Activated CD8-positive, alpha-beta T cell treated with anti-CD3 and anti-CD28 coated beads for 36 hours (primary cell): ENCODE measurements around the gene MUC22. TPM values are rescaled to one million over a fixed set of nuclear protein-coding genes. Genes with fewer than 3 reads are reported as not detected.

Experiments
- ATAC-seq: fragments of 200-7000 bp; cut with Tn5 transposase; one replicate; pipeline ENCODE4 v1.10.0; 2021; ENCODE audit warnings: mild to moderate bottlenecking, moderate library complexity
- CTCF ChIA-PET: fragments of 350-600 bp; sonication (Branson Sonifier 250); formaldehyde crosslinking; loops from one replicate; lab custom pipeline; 2021; ENCODE audit warnings: antibody characterized with exemption; lab: Charles Lee
- POLR2A ChIA-PET: fragments of 350-600 bp; sonication (Branson Sonifier 250); formaldehyde crosslinking; loops from one replicate; lab custom pipeline; 2021; ENCODE audit warnings: antibody characterized with exemption; lab: Charles Lee
- DNase-seq: peaks from one replicate; pipeline ENCODE4 v3.0.0-alpha.2; 2020
- H3K27ac Mint-ChIP-seq: one replicate; pipeline ENCODE4 v1.8.0; 2021; ENCODE audit warnings: mild to moderate bottlenecking, mixed read lengths
- H3K27me3 Mint-ChIP-seq: one replicate; pipeline ENCODE4 v1.8.0; 2021; ENCODE audit warnings: mixed read lengths
- H3K36me3 Mint-ChIP-seq: one replicate; pipeline ENCODE4 v1.8.0; 2021; ENCODE audit warnings: low read depth, mixed read lengths
- H3K4me1 Mint-ChIP-seq: one replicate; pipeline ENCODE4 v1.8.0; 2021; ENCODE audit warnings: low read depth, mixed read lengths
- H3K4me3 Mint-ChIP-seq: one replicate; pipeline ENCODE4 v1.8.0; 2021; ENCODE audit warnings: mild to moderate bottlenecking, moderate library complexity, mixed read lengths
- H3K9me3 Mint-ChIP-seq: one replicate; pipeline ENCODE4 v1.8.0; 2021; ENCODE audit warnings: mixed read lengths
- intact Hi-C: fragments of 100-400 bp; cut with micrococcal nuclease; formaldehyde crosslinking; loops from one replicate; pipeline ENCODE4 v1.10.0; 2022
- total RNA-seq, 2 experiments: library from RNA; stranded (reverse); gene quantifications; one replicate each; pipeline ENCODE4 v1.2.3, GENCODE V29; 2021
- TF ChIP-seq, protein P1 (sequence below): fragments of 200-600 bp; IDR thresholded peaks from one replicate; pipeline ENCODE4 v1.8.0; 2022; ENCODE audit warnings: antibody characterized with exemption, mild to moderate bottlenecking

The MUC22 gene
- total RNA-seq, 2 experiments from 2014 or later: not detected

DNA sequence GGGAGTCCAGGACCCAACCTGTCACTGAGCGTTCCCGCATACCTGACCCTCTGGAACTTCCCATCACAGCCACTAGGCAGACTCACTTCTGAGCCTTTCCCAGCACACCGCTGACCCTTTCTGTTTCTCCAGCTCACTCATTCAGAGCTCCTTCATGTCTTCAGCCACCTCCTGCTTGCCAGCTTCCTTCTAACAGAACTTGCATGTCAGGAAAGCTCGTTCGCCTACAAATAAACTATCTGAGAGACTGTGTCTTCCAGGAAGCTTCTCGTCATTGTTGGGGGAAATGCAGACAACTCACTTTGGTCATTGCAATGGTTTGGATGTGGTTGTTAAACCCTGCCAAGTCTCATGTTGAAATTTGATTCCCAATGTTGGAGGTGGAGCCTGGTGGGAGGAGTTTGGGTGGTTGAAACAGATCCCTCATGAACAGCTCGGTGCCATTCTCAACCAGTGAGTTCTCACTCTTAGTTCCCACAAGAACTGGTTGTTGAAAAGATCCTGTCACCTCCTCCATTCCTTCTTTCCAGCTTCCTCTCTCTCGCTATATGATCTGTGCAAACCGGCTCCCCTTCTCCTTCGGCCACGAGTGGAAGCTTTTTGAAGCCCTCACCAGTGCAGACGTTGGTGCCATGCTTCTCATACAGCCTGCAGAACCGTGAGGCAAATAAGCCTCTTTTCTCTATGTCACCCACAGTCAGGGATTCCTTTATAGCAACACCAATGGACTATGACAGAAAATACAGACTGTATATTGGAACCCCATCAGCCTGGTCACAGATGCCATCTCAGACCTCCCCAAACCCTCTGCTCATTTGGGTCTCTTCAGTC lies 28.1 kb upstream of the MUC22 start:
- peaks cover 7% of the 10 kb centered on the region for H3K4me1 Mint-ChIP-seq
- H3K9me3 Mint-ChIP-seq: no peaks in the 10 kb centered on the region
- ChIA-PET CTCF (interaction anchor here (0.8 to 1.6 kb wide), 4 partner anchors 13 to 97 kb away, joined by 3 to 4 read pairs (median 3); no protein-coding TSS in a partner anchor), POLR2A (interaction anchor here (0.7 kb wide), 1 partner anchor 299 kb away, joined by 3 read pairs; no protein-coding TSS in a partner anchor)
- DNase-seq (no peak), ATAC-seq (no peak)
- H3K36me3 Mint-ChIP-seq: no peaks in the 10 kb centered on the region
- TF ChIP-seq, protein P1, sequence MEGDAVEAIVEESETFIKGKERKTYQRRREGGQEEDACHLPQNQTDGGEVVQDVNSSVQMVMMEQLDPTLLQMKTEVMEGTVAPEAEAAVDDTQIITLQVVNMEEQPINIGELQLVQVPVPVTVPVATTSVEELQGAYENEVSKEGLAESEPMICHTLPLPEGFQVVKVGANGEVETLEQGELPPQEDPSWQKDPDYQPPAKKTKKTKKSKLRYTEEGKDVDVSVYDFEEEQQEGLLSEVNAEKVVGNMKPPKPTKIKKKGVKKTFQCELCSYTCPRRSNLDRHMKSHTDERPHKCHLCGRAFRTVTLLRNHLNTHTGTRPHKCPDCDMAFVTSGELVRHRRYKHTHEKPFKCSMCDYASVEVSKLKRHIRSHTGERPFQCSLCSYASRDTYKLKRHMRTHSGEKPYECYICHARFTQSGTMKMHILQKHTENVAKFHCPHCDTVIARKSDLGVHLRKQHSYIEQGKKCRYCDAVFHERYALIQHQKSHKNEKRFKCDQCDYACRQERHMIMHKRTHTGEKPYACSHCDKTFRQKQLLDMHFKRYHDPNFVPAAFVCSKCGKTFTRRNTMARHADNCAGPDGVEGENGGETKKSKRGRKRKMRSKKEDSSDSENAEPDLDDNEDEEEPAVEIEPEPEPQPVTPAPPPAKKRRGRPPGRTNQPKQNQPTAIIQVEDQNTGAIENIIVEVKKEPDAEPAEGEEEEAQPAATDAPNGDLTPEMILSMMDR: no peak
- intact Hi-C loops: no loop called here
- peaks cover 26% of the 10 kb centered on the region for H3K27me3 Mint-ChIP-seq
- H3K4me3 Mint-ChIP-seq: no peak overlapping the region
- H3K27ac Mint-ChIP-seq: no peak overlapping the region

DNA sequence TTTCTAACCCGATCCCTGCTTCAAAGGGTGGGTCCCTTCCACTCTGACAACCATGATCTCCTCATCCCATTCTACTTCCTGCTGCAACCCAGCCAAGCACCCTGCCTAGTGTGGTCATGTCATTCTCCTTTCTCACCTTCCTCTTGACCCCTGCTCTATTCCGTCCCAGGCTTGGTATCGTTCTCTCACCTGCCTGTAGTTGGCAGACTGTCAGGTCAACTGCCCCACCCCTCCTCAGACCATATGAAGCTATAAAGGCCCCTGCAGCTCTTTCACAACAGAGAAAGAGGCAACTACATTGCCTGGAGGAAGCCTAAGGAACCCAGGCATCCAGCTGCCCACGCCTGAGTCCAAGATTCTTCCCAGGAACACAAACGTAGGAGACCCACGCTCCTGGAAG lies 26.8 kb upstream of the MUC22 start, which contains the start of gene MUC21:
Gene MUC21, plus strand, starts transcription at position 280 of the 400 bp plus-strand sequence. CDS start 241 bp downstream, outside the sequence.
- peaks cover 7% of the 10 kb centered on the region for H3K4me1 Mint-ChIP-seq
- intact Hi-C loops: no loop called here
- H3K9me3 Mint-ChIP-seq: no peaks in the 10 kb centered on the region
- H3K4me3 Mint-ChIP-seq: no peak within 1 kb of the TSS
- TF ChIP-seq, protein P1: no peak
- H3K27ac Mint-ChIP-seq: no peak within 1 kb of the TSS
- CTCF ChIA-PET: interaction anchor here (1.0 kb wide), 1 partner anchor 104 kb away, joined by 3 read pairs; no protein-coding TSS in a partner anchor
- peaks cover 21% of the 10 kb centered on the region for H3K27me3 Mint-ChIP-seq
- no peak for DNase-seq
- ATAC-seq: no peak
- POLR2A ChIA-PET: interaction anchor here (0.6 kb wide), 1 partner anchor 1268 kb away, joined by 3 read pairs; no protein-coding TSS in a partner anchor
- no peaks in the 10 kb centered on the region for H3K36me3 Mint-ChIP-seq

DNA sequence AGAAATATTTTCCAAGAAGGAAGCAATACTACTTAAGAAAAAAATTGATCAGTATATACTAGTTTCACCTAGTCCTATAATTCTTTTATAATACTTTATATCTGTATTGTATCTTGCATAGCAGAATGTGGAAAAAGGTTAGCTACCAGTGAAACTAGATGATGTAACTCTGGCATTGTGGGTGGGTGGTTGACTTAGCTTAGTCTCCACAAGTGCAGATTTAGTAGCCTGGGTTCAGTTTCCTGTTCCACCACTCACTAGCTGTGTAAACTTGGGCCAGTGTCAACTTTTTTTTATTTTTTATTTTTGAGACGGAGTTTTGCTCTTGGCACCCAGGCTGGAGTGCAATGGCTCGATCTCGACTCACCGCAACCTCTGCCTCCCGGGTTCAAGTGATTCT lies 24.8 kb upstream of the MUC22 start:
- peak; percentile 86 for ATAC-seq
- H3K4me3 Mint-ChIP-seq: no peak overlapping the region
- H3K4me1 Mint-ChIP-seq: peaks cover 15% of the 10 kb centered on the region
- peak; percentile 63 for DNase-seq
- TF ChIP-seq, protein P1: no peak
- peaks cover 17% of the 10 kb centered on the region for H3K27me3 Mint-ChIP-seq
- intact Hi-C loops: no loop called here
- no peaks in the 10 kb centered on the region for H3K9me3 Mint-ChIP-seq
- ChIA-PET CTCF (interaction anchor here (1.1 to 1.6 kb wide), 6 partner anchors 9 to 163 kb away, joined by 3 to 8 read pairs (median 4); partner anchors contain the start of gene VARS2), POLR2A (no interaction called here)
- H3K36me3 Mint-ChIP-seq: no peaks in the 10 kb centered on the region
- H3K27ac Mint-ChIP-seq: no peak overlapping the region

GRCh38 chr6:30987304-30987703 lies 23.0 kb upstream of the MUC22 start:
- no peaks in the 10 kb centered on the region for H3K36me3 Mint-ChIP-seq
- no peak for ATAC-seq
- peaks cover 13% of the 10 kb centered on the region for H3K27me3 Mint-ChIP-seq
- no peak overlapping the region for H3K27ac Mint-ChIP-seq
- H3K4me3 Mint-ChIP-seq: no peak overlapping the region
- peaks cover 20% of the 10 kb centered on the region for H3K4me1 Mint-ChIP-seq
- H3K9me3 Mint-ChIP-seq: no peaks in the 10 kb centered on the region
- intact Hi-C loops: no loop called here
- CTCF ChIA-PET: interaction anchor here (1.5 kb wide), 1 partner anchor 82 kb away, joined by 3 read pairs; no protein-coding TSS in a partner anchor
- POLR2A ChIA-PET: no interaction called here
- DNase-seq: no peak
- TF ChIP-seq, protein P1: no peak
